ENCODE results near the gene TAS2R60.
"Not testable (repeated sequence)": the region's sequence is repeated elsewhere in the genome, so short reads cannot be mapped to it uniquely, and the experiment has no call there.

Gene TAS2R60

GRCh38 chr7:143479055-143479766 is 36.0 kb downstream of the TAS2R60 start:
- DNase-seq: no peak

GRCh38 chr7:143480501-143480900 is 37.2 kb downstream of the TAS2R60 start:
- no peak for DNase-seq

GRCh38 chr7:143484119-143484518 is 40.9 kb downstream of the TAS2R60 start:
- DNase-seq: no peak

- no peak for DNase-seq
Observed at GRCh38 chr7:143485094-143485493, 41.8 kb downstream of the TAS2R60 start.

GRCh38 chr7:143485500-143485899 is 42.2 kb downstream of the TAS2R60 start:
- DNase-seq: no peak

- DNase-seq: not testable (repeated sequence)
Observed at GRCh38 chr7:143486266-143486665, 43.0 kb downstream of the TAS2R60 start.

GRCh38 chr7:143487061-143487460 is 43.8 kb downstream of the TAS2R60 start:
- DNase-seq: no peak

GRCh38 chr7:143487566-143487965 is 44.3 kb downstream of the TAS2R60 start:
- no peak for DNase-seq

- DNase-seq: no peak
Observed at GRCh38 chr7:143490717-143491306, 47.6 kb downstream of the TAS2R60 start.

- no peak for DNase-seq
Observed at GRCh38 chr7:143492043-143492471, 48.8 kb downstream of the TAS2R60 start.

GRCh38 chr7:143492799-143493739 is 49.8 kb downstream of the TAS2R60 start:
- DNase-seq: no peak

GRCh38 chr7:143493751-143494150 is 50.5 kb downstream of the TAS2R60 start:
- no peak for DNase-seq

Data from activated T-cell treated with anti-CD3 and anti-CD28 coated beads for 4 hours (primary cell).